Sigmoid colon (tissue), 7 donors: ENCODE results near the gene DLG1. TPM values are rescaled to one million over a fixed set of nuclear protein-coding genes. Genes with fewer than 3 reads are reported as not detected.

Experiments used
- DNase-seq: peaks from one replicate; pipeline ENCODE4 v3.0.0-alpha.2; 2019
- H3K27ac ChIP-seq, 4 donors: fragments of 200-600 bp; sonication (generic); one replicate each; pipeline ENCODE4 v1.5.1; 2016 to 2019; ENCODE audit warnings: mild to moderate bottlenecking in 1 of 4
- H3K27me3 ChIP-seq, 3 donors: fragments of 200-600 bp; sonication (generic); one replicate each; pipeline ENCODE4 v1.5.1; 2019; ENCODE audit warnings: mild to moderate bottlenecking in 1 of 3
- H3K36me3 ChIP-seq, 4 donors: fragments of 200-600 bp; sonication (generic); one replicate each; pipeline ENCODE4 v1.5.1; 2016 to 2019
- H3K4me1 ChIP-seq, 4 donors: fragments of 200-600 bp; sonication (generic); one replicate each; pipeline ENCODE4 v1.5.1; 2017 to 2019
- H3K4me3 ChIP-seq, 4 donors: fragments of 200-600 bp; sonication (generic); one replicate each; pipeline ENCODE4 v1.5.1; 2017 to 2019; ENCODE audit warnings: mild to moderate bottlenecking in 2 of 4, moderate library complexity in 1 of 4
- H3K9me3 ChIP-seq, 4 donors: fragments of 200-600 bp in 3 of 4; sonication (generic) in 3 of 4; one replicate each; pipeline versions ENCODE4 v1.5.1 to v1.6.1; 2013 to 2019
- EP300 ChIP-seq, 4 donors: sonication (generic); formaldehyde crosslinking; IDR thresholded peaks; one replicate each; pipeline ENCODE4 v1.6.1; 2017; ENCODE audit warnings: antibody characterized with exemption in 4 of 4
- POLR2A ChIP-seq, 2 donors: fragments of 450-650 bp; IDR thresholded peaks; one replicate each; pipeline ENCODE4 v1.6.1; 2016; ENCODE audit warnings: antibody characterized with exemption in 2 of 2, mild to moderate bottlenecking in 2 of 2, moderate library complexity in 2 of 2
- POLR2AphosphoS5 ChIP-seq, 4 donors: sonication (generic); formaldehyde crosslinking; IDR thresholded peaks; one replicate each; pipeline ENCODE4 v1.6.1; 2017; ENCODE audit warnings: antibody characterized with exemption in 4 of 4
- WGBS, 2 donors: extraction: QIAGEN DNeasy Blood & Tissue Kit; methylation state at CpG; one replicate each; pipeline ENCODE4 v1.1.7; 2013; 5-methylcytosine and 5-hydroxymethylcytosine counted together
- intact Hi-C: fragments of 100-400 bp; cut with DNase I; formaldehyde crosslinking; loops from one replicate; pipeline ENCODE4 v1.15.1; 2023
- polyA plus RNA-seq, 3 donors: library from polyadenylated mRNA; stranded (reverse); fragments of 200-250 nt; gene quantifications; one replicate each; pipeline ENCODE4 v1.2.3, GENCODE V29; 2013
- total RNA-seq, 4 donors: library from RNA; depleted of rRNA; stranded (reverse); fragments of >200 nt; gene quantifications; one replicate each; pipeline ENCODE4 v1.1.0, GENCODE V29; 2016
- TF ChIP-seq, protein P1 (sequence below), 4 experiments: fragments of 450-650 bp in 3 of 4; fragments of 200-600 bp in 1 of 4; IDR thresholded peaks; one replicate each; pipeline ENCODE4 v1.5.1; 2016 to 2019; ENCODE audit warnings: antibody characterized with exemption in 4 of 4, mild to moderate bottlenecking in 3 of 4, moderate library complexity in 2 of 4
- donor health status: healthy with polysubstance abuse.
- donor health status: Bipolar disorder and iron deficiency.
- donor health status: healthy.

DLG1 gene
- total and polyA plus RNA-seq, 7 donors: 30.6 to 83.7 (median 64.3) TPM

DNA sequence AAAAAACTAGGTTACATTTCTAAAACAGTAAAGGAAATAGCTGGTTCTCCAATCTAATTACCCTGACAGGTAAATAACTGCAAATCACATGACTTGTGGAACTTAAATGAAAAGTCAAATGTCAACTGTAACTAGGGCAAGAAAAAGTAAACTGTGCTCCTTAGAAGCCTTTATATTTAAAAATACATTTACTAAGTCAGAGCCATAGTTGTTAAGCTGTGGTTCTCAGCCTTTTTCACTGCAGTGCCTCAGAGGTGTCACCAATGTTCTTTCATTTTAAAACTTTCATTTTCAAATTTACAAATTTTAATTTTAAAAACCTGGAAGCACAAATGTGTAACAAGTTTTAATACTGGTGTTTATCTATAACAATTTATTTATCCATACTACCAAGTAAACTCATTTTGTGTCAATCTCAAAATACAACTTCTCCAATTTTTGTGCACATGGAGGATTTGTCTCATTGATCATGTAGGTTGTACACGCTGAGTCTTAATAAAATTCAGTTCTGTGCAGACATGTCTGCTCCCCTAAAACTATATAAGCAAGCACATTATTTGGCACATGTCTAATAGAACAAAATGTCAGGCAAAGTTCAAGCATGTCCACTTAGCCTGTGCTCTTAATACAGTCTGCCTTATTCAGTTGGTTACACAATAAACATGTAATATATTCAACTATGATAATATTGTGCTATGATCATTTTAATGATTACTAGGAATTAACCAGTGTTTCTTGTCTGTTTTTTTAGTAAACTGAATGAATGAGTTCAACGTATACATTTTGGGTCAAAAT, 70.4 kb downstream of the DLG1 start:
- no peaks in the 10 kb centered on the region for H3K36me3 ChIP-seq
- intact Hi-C loops: loop anchor here (10.0 kb wide), 1 partner anchor 287 kb away; no protein-coding TSS in a partner anchor
- 87% methylated on average over 2 of the region's 2 CpGs for WGBS, 2 donors
- TF ChIP-seq, protein P1, sequence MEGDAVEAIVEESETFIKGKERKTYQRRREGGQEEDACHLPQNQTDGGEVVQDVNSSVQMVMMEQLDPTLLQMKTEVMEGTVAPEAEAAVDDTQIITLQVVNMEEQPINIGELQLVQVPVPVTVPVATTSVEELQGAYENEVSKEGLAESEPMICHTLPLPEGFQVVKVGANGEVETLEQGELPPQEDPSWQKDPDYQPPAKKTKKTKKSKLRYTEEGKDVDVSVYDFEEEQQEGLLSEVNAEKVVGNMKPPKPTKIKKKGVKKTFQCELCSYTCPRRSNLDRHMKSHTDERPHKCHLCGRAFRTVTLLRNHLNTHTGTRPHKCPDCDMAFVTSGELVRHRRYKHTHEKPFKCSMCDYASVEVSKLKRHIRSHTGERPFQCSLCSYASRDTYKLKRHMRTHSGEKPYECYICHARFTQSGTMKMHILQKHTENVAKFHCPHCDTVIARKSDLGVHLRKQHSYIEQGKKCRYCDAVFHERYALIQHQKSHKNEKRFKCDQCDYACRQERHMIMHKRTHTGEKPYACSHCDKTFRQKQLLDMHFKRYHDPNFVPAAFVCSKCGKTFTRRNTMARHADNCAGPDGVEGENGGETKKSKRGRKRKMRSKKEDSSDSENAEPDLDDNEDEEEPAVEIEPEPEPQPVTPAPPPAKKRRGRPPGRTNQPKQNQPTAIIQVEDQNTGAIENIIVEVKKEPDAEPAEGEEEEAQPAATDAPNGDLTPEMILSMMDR (IDR thresholded peaks at IDR 0.05): no peak
- TF ChIP-seq POLR2A (IDR thresholded peaks at IDR 0.05) (no peak), EP300 (IDR thresholded peaks at IDR 0.05) (no peak), POLR2AphosphoS5 (IDR thresholded peaks at IDR 0.05) (no peak)
- peaks cover 0 to 34% (median 5%) of the 10 kb centered on the region in 4 donors for H3K4me1 ChIP-seq
- no peak overlapping the region for H3K27ac ChIP-seq
- no peak overlapping the region for H3K4me3 ChIP-seq
- H3K27me3 ChIP-seq: no peaks in the 10 kb centered on the region
- DNase-seq: no peak
- no peaks in the 10 kb centered on the region for H3K9me3 ChIP-seq

DNA sequence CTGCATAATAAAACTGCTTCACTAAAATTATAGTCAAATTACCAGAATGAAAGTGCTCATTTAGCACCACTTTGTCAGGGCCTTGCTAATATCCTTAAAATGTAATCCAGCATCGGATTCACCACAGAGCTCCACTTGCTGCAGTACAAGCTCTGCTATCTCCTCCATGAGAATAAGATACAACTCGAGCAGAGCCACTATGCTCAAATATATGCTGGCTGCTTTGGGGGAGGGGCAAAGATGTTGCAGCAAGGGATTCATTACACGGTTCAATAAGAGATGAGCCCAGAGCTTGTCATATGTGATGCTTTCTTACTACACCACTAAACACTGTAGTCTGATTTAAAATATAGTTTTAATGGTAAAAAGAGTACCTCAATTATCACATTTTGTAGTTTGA, 72.2 kb downstream of the DLG1 start:
- intact Hi-C loops: loop anchor here (10.0 kb wide), 1 partner anchor 289 kb away; no protein-coding TSS in a partner anchor
- H3K4me1 ChIP-seq: peaks cover 0 to 52% (median 23%) of the 10 kb centered on the region in 4 donors
- TF ChIP-seq, protein P1 (IDR thresholded peaks at IDR 0.05): no peak
- no peak for TF ChIP-seq EP300 (IDR thresholded peaks at IDR 0.05)
- TF ChIP-seq POLR2A (IDR thresholded peaks at IDR 0.05): no peak
- TF ChIP-seq POLR2AphosphoS5 (IDR thresholded peaks at IDR 0.05): no peak
- WGBS, 2 donors: 58 to 68% methylated on average over 3 of the region's 3 CpGs
- no peaks in the 10 kb centered on the region for H3K27me3 ChIP-seq
- H3K9me3 ChIP-seq: no peaks in the 10 kb centered on the region
- H3K36me3 ChIP-seq: no peaks in the 10 kb centered on the region
- no peak for DNase-seq
- H3K27ac ChIP-seq: no peak overlapping the region
- H3K4me3 ChIP-seq: no peak overlapping the region

DNA sequence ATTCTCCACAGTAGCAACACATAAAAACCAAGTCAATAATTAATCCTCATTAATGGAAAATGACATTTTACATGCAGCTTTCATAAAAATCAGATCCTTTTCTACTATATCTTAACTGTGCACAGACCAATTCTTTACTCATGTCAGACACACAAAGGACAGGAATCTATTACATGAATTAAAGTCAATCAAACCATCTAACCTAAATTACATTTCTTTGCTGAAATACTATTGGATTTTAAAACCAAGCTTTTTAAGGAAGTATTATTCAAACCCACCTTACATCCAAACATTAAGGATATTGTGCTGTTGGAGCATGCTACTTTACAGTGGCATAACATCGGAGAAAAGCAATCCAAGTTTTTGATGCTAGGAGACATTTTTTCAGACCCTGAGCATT, 72.8 kb downstream of the DLG1 start:
- intact Hi-C loops: loop anchor here (10.0 kb wide), 1 partner anchor 289 kb away; no protein-coding TSS in a partner anchor
- Histone ChIP-seq H3K4me3 (no peak overlapping the region), H3K4me1 (peaks cover 0 to 58% (median 28%) of the 10 kb centered on the region in 4 donors), H3K27me3 (no peaks in the 10 kb centered on the region), H3K9me3 (no peaks in the 10 kb centered on the region), H3K36me3 (no peaks in the 10 kb centered on the region), H3K27ac (no peak overlapping the region)
- 93% methylated on average over 1 of the region's 1 CpG for WGBS, 2 donors
- DNase-seq: no peak
- no peak for TF ChIP-seq EP300 (IDR thresholded peaks at IDR 0.05)
- TF ChIP-seq, protein P1 (IDR thresholded peaks at IDR 0.05): no peak
- no peak for TF ChIP-seq POLR2AphosphoS5 (IDR thresholded peaks at IDR 0.05)
- TF ChIP-seq POLR2A (IDR thresholded peaks at IDR 0.05): no peak

DNA sequence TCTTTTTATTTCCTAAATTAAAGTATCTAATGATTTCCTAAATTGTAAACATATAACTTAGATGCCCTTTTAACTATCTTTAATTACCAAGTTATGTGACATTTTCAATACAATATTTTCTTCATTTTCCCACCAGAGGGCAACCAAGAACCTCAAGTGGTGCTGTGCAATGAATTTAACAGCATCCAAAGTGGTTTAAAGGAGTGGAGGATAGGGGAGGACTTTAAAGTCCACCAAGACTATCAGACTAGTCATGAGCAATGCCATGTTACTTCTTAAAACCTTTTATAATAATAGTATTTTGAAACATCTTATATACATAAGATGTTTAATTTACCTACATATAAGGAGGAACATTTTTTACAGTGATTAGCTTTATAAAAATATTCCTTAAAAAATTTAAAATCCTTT, 74.4 kb downstream of the DLG1 start:
- H3K36me3 ChIP-seq: no peaks in the 10 kb centered on the region
- no peak overlapping the region for H3K4me3 ChIP-seq
- no peak overlapping the region for H3K27ac ChIP-seq
- no peaks in the 10 kb centered on the region for H3K27me3 ChIP-seq
- intact Hi-C loops: loop anchor here (10.0 kb wide), 1 partner anchor 291 kb away; no protein-coding TSS in a partner anchor
- DNase-seq: no peak
- H3K9me3 ChIP-seq: no peaks in the 10 kb centered on the region
- peaks cover 0 to 59% (median 28%) of the 10 kb centered on the region in 4 donors for H3K4me1 ChIP-seq
- TF ChIP-seq, protein P1 (IDR thresholded peaks at IDR 0.05): peak; percentile 8 to 49 (median 43)
- no peak for TF ChIP-seq EP300 (IDR thresholded peaks at IDR 0.05)
- TF ChIP-seq POLR2A (IDR thresholded peaks at IDR 0.05): no peak
- no peak for TF ChIP-seq POLR2AphosphoS5 (IDR thresholded peaks at IDR 0.05)
